Left lung (tissue), 10 donors: ENCODE data around the gene IMPDH1. TPM values are rescaled to one million over a fixed set of nuclear protein-coding genes. Genes with fewer than 3 reads are reported as not detected.

Experiments
- ATAC-seq: fragments of 200-7000 bp; cut with Tn5 transposase; one replicate; pipeline ENCODE4 v1.9.1; 2020; ENCODE audit warnings: moderate library complexity
- DNase-seq, 4 donors: peaks; one replicate each; pipeline ENCODE4 v3.0.0-alpha.2; 2013 to 2020
- H3K27ac ChIP-seq, 2 donors: fragments of 200-600 bp; sonication (generic) in 1 of 2; one replicate each; pipeline versions ENCODE4 v1.5.0 to v1.8.0; 2020 to 2021
- H3K27me3 ChIP-seq, 2 donors: fragments of 200-600 bp; sonication (generic) in 1 of 2; one replicate each; pipeline versions ENCODE4 v1.5.0 to v1.8.0; 2020 to 2021
- H3K36me3 ChIP-seq, 2 donors: fragments of 200-600 bp; sonication (generic) in 1 of 2; one replicate each; pipeline versions ENCODE4 v1.5.0 to v1.8.0; 2020 to 2021
- H3K4me1 ChIP-seq, 2 donors: fragments of 200-600 bp; one replicate each; pipeline ENCODE4 v1.8.0; 2021
- H3K4me3 ChIP-seq, 2 donors: fragments of 200-600 bp; sonication (generic) in 1 of 2; one replicate each; pipeline versions ENCODE4 v1.5.0 to v1.8.0; 2020 to 2021; ENCODE audit warnings: mild to moderate bottlenecking in 1 of 2
- H3K9me3 ChIP-seq, 2 donors: fragments of 200-600 bp; sonication (generic) in 1 of 2; one replicate each; pipeline versions ENCODE4 v1.5.0 to v1.8.0; 2020 to 2021
- intact Hi-C, 2 donors: fragments of 100-400 bp; cut with DNase I; formaldehyde crosslinking; loops; one replicate each; pipeline versions ENCODE4 v1.11.2 to v1.14.2; 2022
- polyA plus RNA-seq, 6 donors: library from polyadenylated mRNA; unstranded; fragments of 120-200 nt; gene quantifications; one replicate each; pipeline ENCODE4 v1.2.1, GENCODE V29; 2013; ENCODE audit not compliant: insufficient read length in 6 of 6
- total RNA-seq, 2 donors: library from RNA; stranded (reverse); fragmentation: NEBNext Ultra II Directional; extraction: Animal tissue kit (Norgen Biotek cat#: 25700); gene quantifications; one replicate each; pipeline ENCODE4 v1.2.1, GENCODE V29; 2021
- TF ChIP-seq, protein P1 (sequence below), 2 donors: fragments of 200-600 bp; sonication (generic) in 1 of 2; IDR thresholded peaks; one replicate each; pipeline versions ENCODE4 v1.5.0 to v1.8.0; 2021; ENCODE audit warnings: antibody characterized with exemption in 2 of 2
- donor health status: DM: no; HTN: yes; CAD: no.
- donor health status: DM: no; HTN: no; CAD: no.

The IMPDH1 gene
- total and polyA plus RNA-seq, 8 donors, result 32.4 to 106 (median 38.2) TPM

DNA sequence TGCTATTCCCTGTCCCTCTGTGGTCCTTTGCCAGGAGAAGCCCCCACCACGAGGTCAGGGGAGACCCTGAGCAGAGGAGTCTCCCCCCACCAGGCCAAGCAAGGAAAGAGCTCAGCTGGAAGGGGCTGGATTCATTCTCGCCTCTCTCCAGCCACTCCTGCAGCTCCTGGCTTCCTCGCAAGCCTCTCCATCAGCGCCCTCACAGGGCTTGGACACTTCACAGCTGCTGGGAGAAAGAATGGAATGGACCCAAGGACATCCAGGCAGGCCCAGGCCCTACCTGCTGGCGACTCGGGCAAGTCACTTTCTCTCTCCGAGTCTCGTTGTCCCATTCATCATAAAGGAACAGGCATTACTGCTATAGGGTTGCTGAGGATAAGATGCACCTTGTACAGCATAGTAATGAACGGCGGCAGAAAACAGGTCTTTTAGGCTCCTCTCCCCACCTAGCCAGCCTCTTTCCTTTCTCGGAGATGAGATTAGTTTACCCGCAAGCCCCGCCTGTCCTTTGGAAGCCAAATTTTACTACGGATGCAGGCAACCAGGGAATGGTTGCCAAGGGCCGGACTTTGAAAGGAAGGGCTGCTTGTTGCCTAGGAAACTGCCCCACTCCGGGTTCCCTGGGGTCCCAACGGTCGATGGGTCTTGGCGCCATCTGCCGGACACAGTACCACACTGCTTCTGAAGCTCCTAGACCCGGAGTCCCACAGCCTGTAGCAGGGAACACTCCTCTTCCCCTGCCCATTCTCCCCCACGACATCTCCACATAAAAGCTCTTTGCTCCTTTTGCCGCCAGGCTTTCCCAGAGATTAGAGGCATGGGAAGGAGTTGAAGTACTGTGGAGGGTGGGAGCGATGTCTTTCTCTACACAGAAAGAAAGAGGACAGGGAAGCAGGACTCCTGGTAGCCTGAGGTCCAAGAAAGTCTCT, 22.3 kb downstream of the IMPDH1 start:
- ATAC-seq (peak; percentile 92), DNase-seq (peak; percentile 65 to 87 (median 80))
- intact Hi-C loops, result loop anchor here in 1 of 2 donors (5.0 kb wide), 1 partner anchor 35 kb away; no protein-coding TSS in a partner anchor
- Histone ChIP-seq H3K9me3 (no peaks in the 10 kb centered on the region), H3K27me3 (peaks cover 0 to 13% of the 10 kb centered on the region in 2 donors), H3K4me1 (peaks cover 0 to 11% of the 10 kb centered on the region in 2 donors), H3K4me3 (no peak overlapping the region), H3K36me3 (peaks cover 0 to 13% of the 10 kb centered on the region in 2 donors), H3K27ac (no peak overlapping the region)
- TF ChIP-seq, protein P1, sequence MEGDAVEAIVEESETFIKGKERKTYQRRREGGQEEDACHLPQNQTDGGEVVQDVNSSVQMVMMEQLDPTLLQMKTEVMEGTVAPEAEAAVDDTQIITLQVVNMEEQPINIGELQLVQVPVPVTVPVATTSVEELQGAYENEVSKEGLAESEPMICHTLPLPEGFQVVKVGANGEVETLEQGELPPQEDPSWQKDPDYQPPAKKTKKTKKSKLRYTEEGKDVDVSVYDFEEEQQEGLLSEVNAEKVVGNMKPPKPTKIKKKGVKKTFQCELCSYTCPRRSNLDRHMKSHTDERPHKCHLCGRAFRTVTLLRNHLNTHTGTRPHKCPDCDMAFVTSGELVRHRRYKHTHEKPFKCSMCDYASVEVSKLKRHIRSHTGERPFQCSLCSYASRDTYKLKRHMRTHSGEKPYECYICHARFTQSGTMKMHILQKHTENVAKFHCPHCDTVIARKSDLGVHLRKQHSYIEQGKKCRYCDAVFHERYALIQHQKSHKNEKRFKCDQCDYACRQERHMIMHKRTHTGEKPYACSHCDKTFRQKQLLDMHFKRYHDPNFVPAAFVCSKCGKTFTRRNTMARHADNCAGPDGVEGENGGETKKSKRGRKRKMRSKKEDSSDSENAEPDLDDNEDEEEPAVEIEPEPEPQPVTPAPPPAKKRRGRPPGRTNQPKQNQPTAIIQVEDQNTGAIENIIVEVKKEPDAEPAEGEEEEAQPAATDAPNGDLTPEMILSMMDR (IDR thresholded peaks at IDR 0.05), result peak; percentile 72 to 90

DNA sequence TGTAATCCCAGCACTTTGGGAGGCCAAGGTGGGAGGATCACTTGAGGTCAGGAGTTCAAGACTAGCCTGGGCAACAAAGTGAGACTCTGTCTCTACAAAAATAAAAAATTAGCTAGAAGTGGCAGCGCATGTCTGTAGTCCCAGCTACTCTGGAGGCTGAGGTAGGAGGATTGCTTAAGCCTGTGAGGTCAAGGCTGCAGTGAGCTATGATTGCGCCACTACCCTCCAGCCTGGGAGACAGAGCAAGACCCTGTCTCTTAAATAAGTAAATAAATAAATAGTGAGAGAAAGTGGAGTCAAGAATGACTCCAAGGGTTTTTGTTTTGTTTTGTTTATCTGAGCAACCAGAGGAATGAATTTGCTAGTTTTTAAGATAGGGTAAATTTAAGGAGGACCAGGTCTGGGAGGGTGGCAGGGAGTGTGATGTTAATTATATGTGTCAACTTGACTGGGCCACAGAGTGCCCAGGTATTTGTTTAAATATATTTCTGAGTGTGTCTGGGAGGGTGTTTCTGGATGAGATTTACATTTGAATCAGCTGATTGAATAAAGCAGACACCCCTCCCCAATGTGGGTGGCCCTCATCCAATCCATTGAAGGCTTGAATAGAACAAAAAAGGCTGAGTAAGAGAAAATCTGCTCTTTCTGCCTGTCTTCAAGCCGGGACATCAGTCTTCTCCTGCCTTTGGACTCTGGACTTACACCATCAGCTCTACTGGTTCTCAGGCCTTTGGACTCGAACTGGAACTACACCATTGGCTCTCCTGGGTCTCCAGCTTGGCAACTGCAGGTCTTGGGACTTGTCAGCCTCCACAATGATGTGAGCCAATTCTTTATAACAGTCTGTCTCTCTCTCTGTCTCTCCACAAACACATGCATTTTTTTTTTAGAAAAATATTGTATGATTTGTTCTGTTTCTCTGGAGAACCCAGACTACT, 23.5 kb downstream of the IMPDH1 start:
- no peak for ATAC-seq
- peak in 1 of 4 donors; percentile 4 for DNase-seq
- peaks cover 0 to 13% of the 10 kb centered on the region in 2 donors for H3K27me3 ChIP-seq
- H3K27ac ChIP-seq, result no peak overlapping the region
- TF ChIP-seq, protein P1 (IDR thresholded peaks at IDR 0.05), result no peak
- no peak overlapping the region for H3K4me3 ChIP-seq
- intact Hi-C loops, result loop anchor here in 1 of 2 donors (5.0 kb wide), 1 partner anchor 34 kb away; no protein-coding TSS in a partner anchor
- H3K9me3 ChIP-seq, result no peaks in the 10 kb centered on the region
- peaks cover 0 to 16% of the 10 kb centered on the region in 2 donors for H3K4me1 ChIP-seq
- peaks cover 0 to 1% of the 10 kb centered on the region in 2 donors for H3K36me3 ChIP-seq

DNA sequence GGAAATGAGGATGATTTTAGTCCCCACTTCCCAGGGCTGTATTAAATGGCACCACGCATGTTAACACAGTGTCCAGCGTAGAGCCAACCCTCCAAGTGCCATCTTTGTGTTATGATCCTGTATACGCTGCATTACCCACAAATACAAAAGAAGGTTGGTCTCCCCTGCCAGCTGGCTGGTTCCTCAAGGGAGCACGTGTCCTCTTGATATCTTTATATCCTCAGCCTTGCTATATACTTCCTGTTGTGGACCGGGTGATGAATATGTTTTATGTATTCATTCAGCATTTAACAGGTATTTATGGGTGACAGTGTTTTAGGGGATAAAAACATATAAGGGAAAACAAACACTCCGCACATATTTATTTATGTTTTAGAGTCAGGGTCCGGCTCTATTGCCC, 25.1 kb downstream of the IMPDH1 start:
- Histone ChIP-seq H3K9me3 (no peaks in the 10 kb centered on the region), H3K4me1 (peaks cover 0 to 19% of the 10 kb centered on the region in 2 donors), H3K4me3 (no peak overlapping the region), H3K27ac (no peak overlapping the region), H3K27me3 (peaks cover 0 to 13% of the 10 kb centered on the region in 2 donors), H3K36me3 (no peaks in the 10 kb centered on the region)
- no peak for ATAC-seq
- no peak for DNase-seq
- intact Hi-C loops, result loop anchor here in 1 of 2 donors (5.0 kb wide), 1 partner anchor 32 kb away; no protein-coding TSS in a partner anchor
- TF ChIP-seq, protein P1 (IDR thresholded peaks at IDR 0.05), result no peak

DNA sequence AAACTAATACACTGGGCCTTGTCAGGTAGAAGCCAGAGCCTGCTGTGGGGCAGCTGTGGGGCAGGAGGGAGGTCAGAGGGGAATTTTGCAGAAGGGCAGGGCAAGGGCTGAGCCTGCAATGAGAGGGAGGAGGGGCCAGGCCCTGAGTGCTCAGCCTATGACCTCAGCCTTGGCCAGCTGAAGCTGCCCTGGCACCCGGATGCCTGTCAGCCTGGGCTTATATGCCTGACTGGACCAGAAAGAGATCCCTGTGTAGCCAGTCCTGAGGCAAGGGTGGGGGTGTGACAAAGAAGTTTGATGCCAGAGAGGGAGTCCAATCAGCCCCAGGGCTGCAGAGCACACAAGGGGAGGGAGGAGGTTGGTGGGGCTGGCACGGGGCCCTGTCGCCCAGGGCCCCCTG, 26.0 kb downstream of the IMPDH1 start:
- H3K27ac ChIP-seq, result no peak overlapping the region
- no peaks in the 10 kb centered on the region for H3K36me3 ChIP-seq
- H3K27me3 ChIP-seq, result peaks cover 0 to 11% of the 10 kb centered on the region in 2 donors
- peaks cover 0 to 19% of the 10 kb centered on the region in 2 donors for H3K4me1 ChIP-seq
- H3K4me3 ChIP-seq, result no peak overlapping the region
- ATAC-seq, result peak; percentile 39
- no peaks in the 10 kb centered on the region for H3K9me3 ChIP-seq
- TF ChIP-seq, protein P1 (IDR thresholded peaks at IDR 0.05), result no peak
- peak in 1 of 4 donors; percentile 33 for DNase-seq
- intact Hi-C loops, result no loop called here
